ENCODE results near the gene CHMP1A. TPM values are rescaled to one million over a fixed set of nuclear protein-coding genes. Genes with fewer than 3 reads are reported as not detected.

Gene CHMP1A
- polyA plus RNA-seq, 1 experiment: 53.5 TPM

- ChIA-PET CTCF (interaction anchor here (1.3 to 2.1 kb wide), 3 partner anchors 12 to 78 kb away, joined by 4 to 13 read pairs (median 7); no protein-coding TSS in a partner anchor), POLR2A (interaction anchor here (1.7 kb wide), 1 partner anchor 78 kb away, joined by 6 read pairs; no protein-coding TSS in a partner anchor)
- Histone ChIP-seq H3K27ac (ENCODE audit: low read depth, low read length) (no peak overlapping the region), H3K4me3 (ENCODE audit: low read depth, low read length) (no peak overlapping the region), H3K9me3 (ENCODE audit: control insufficient read depth, insufficient read depth, low read length) (no peaks in the 10 kb centered on the region; the same call in 1 of the 2 replicates), H3K27me3 (ENCODE audit: control insufficient read depth, insufficient read depth, low read length) (no peaks in the 10 kb centered on the region)
- no peak for DNase-seq (ENCODE audit: low read depth, low spot score)
- no peak for TF ChIP-seq CTCF (IDR thresholded peaks at IDR 0.05; ENCODE audit: low read depth, low read length)
Measured at GRCh38 chr16:89642574-89642973, 14.9 kb downstream of the CHMP1A start.

- H3K27me3 ChIP-seq (ENCODE audit: control insufficient read depth, insufficient read depth, low read length): no peaks in the 10 kb centered on the region
- ChIA-PET CTCF (interaction anchor here (0.6 to 2.1 kb wide), 12 partner anchors 8 to 77 kb away, joined by 3 to 13 read pairs (median 4); partner anchors contain the start of genes CPNE7 and DPEP1), POLR2A (interaction anchor here (1.6 to 1.7 kb wide), 2 partner anchors 28 to 77 kb away, joined by 3 to 6 read pairs; partner anchors contain the start of gene DPEP1)
- no peaks in the 10 kb centered on the region; the same call in 1 of the 2 replicates for H3K9me3 ChIP-seq (ENCODE audit: control insufficient read depth, insufficient read depth, low read length)
- no peak overlapping the region for H3K27ac ChIP-seq (ENCODE audit: low read depth, low read length)
- DNase-seq (ENCODE audit: low read depth, low spot score): no peak
- no peak for TF ChIP-seq CTCF (IDR thresholded peaks at IDR 0.05; ENCODE audit: low read depth, low read length)
- H3K4me3 ChIP-seq (ENCODE audit: low read depth, low read length): no peak overlapping the region
Measured at GRCh38 chr16:89641458-89642119, 15.9 kb downstream of the CHMP1A start.

DNA sequence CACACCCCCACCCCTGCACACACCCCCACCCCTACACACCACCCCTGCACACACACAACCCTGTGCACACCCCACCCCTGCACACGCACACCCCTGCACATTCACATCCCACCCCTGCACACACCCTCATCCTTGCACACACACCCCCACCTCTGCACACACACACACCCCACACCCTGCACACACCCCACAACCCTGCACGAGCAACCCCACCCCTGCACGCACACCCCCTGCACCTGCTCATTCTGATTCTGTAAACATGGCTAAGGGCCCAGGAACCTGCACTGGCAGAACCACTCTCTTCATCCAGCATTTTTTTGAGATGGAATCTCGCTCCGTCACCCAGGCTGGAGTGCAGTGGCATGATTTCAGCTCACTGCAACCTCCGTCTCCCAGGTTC is 18.1 kb downstream of the CHMP1A start:
- H3K9me3 ChIP-seq (ENCODE audit: control insufficient read depth, insufficient read depth, low read length): no peaks in the 10 kb centered on the region; the same call in 1 of the 2 replicates
- no peaks in the 10 kb centered on the region for H3K27me3 ChIP-seq (ENCODE audit: control insufficient read depth, insufficient read depth, low read length)
- no peak overlapping the region for H3K27ac ChIP-seq (ENCODE audit: low read depth, low read length)
- POLR2A ChIA-PET: no interaction called here
- no peak for TF ChIP-seq CTCF (IDR thresholded peaks at IDR 0.05; ENCODE audit: low read depth, low read length)
- no peak overlapping the region for H3K4me3 ChIP-seq (ENCODE audit: low read depth, low read length)
- CTCF ChIA-PET: interaction anchor here (1.2 to 1.7 kb wide), 2 partner anchors 64 to 65 kb away, joined by 5 to 6 read pairs; partner anchors contain the start of gene CPNE7
- no peak for DNase-seq (ENCODE audit: low read depth, low spot score)

- TF ChIP-seq CTCF (IDR thresholded peaks at IDR 0.05; ENCODE audit: low read depth, low read length): no peak
- DNase-seq (ENCODE audit: low read depth, low spot score): no peak
- no peak overlapping the region for H3K4me3 ChIP-seq (ENCODE audit: low read depth, low read length)
- no peaks in the 10 kb centered on the region for H3K27me3 ChIP-seq (ENCODE audit: control insufficient read depth, insufficient read depth, low read length)
- H3K27ac ChIP-seq (ENCODE audit: low read depth, low read length): no peak overlapping the region
- CTCF ChIA-PET: no interaction called here
- POLR2A ChIA-PET: no interaction called here
- no peaks in the 10 kb centered on the region; the same call in 1 of the 2 replicates for H3K9me3 ChIP-seq (ENCODE audit: control insufficient read depth, insufficient read depth, low read length)
Measured at GRCh38 chr16:89638455-89638854, 19.1 kb downstream of the CHMP1A start.

GRCh38 chr16:89637379-89637778 is 20.1 kb downstream of the CHMP1A start:
- no peak overlapping the region for H3K4me3 ChIP-seq (ENCODE audit: low read depth, low read length)
- ChIA-PET POLR2A (no interaction called here), CTCF (interaction anchor here (1.2 kb wide), 1 partner anchor 22 kb away, joined by 4 read pairs; no protein-coding TSS in a partner anchor)
- peaks cover 5% of the 10 kb centered on the region for H3K27me3 ChIP-seq (ENCODE audit: control insufficient read depth, insufficient read depth, low read length)
- H3K27ac ChIP-seq (ENCODE audit: low read depth, low read length): no peak overlapping the region
- no peak for DNase-seq (ENCODE audit: low read depth, low spot score)
- TF ChIP-seq CTCF (IDR thresholded peaks at IDR 0.05; ENCODE audit: low read depth, low read length): no peak
- H3K9me3 ChIP-seq (ENCODE audit: control insufficient read depth, insufficient read depth, low read length): no peaks in the 10 kb centered on the region; the same call in 1 of the 2 replicates

Measured in AG04450 (cell line).